ENCODE data around the gene MAFG. TPM values are rescaled to one million over a fixed set of nuclear protein-coding genes. Genes with fewer than 3 reads are reported as not detected.

Gene MAFG
- total RNA-seq, 2 experiments from 2014 or later = 10.8 to 13.3 TPM

DNA sequence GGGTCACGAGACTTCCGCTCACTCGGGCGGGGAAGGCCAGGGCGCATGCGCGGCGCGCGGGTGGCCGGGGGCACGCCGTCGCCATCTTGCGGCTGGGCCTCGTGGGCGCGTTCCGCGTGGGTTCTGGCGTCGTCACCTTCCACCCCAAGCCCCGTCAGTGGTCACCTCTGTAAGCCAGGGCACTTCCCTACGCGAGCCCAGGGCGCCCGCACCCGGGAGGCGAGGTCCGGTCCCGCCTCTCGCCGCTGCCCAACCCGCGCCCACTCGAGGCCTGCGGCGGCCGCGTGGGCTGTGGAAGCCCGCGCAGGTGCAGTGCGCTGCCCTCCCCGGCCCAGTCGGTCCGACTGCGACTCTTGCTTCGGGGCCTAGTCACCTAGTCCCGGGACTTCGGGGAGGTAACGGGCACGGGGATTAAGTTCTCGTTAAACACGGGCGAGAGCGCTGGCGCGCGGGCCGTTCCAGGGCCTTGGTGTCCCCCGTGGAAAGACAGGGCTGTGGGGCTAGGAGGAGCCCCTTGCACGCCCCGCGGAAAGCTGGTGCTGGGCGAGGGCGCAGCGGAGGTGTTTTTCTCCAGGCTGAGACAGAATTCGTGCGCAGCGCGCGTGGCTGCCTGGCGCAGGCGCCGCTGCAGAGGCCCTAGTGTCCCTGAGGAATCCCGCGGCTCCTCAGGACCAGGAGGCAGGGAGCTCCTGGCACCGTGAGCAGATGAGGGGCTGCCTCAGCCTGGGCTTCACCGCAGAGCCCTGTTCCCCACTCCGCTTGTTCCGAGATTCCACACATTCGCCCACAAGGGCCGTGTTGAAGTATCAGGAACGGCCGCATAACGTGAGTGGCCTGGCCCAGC lies 55.9 kb downstream of the MAFG start:
- intact Hi-C loops (cut with DNase I, micrococcal nuclease) = loop anchor here (1.0 to 5.0 kb wide), 7 partner anchors 10 to 586 kb away; partner anchors contain the start of genes CENPX (in 2 of the 2), LRRC45 (in 2 of the 2), ALYREF (in 1 of the 2) and ANAPC11 (in 1 of the 2)
- CTCF ChIA-PET = interaction anchor here (1.4 kb wide), 1 partner anchor 9 kb away, joined by 4 read pairs; no protein-coding TSS in a partner anchor
- Histone ChIP-seq H3K27ac (ENCODE audit: low read depth in 1 of 2, low read length in 2 of 2) (peak overlapping the region; percentile 95 to 98), H3K9me3 (ENCODE audit: control insufficient read depth in 1 of 2, insufficient read depth in 1 of 2, low read length in 2 of 2) (peaks cover 0 to 3% of the 10 kb centered on the region in 2 experiments), H3K4me1 (ENCODE audit: insufficient read depth, low read length) (peaks cover 57% of the 10 kb centered on the region), H3K36me3 (ENCODE audit: insufficient read depth, low read length) (peaks cover 29% of the 10 kb centered on the region), H3K27me3 (ENCODE audit: control insufficient read depth in 1 of 2, insufficient read depth in 2 of 2, low read length in 2 of 2) (peaks cover 0 to 3% of the 10 kb centered on the region in 2 experiments), H3K4me3 (ENCODE audit: low read length) (peak overlapping the region; percentile 83)
- no peaks in the 10 kb centered on the region for H3K9me3 Mint-ChIP-seq
- H3K27me3 Mint-ChIP-seq = no peaks in the 10 kb centered on the region
- POLR2A ChIA-PET = interaction anchor here (0.6 to 4.6 kb wide), 15 partner anchors 9 to 547 kb away, joined by 3 to 63 read pairs (median 4); partner anchors contain the start of genes ALYREF, ANAPC11, ARL16 and DCXR
- ATAC-seq (ENCODE audit: poor library complexity) = peak; percentile 39
- peaks cover 43% of the 10 kb centered on the region for H3K4me1 Mint-ChIP-seq (ENCODE audit: low read depth)
- peak overlapping the region; percentile 90 for H3K4me3 Mint-ChIP-seq
- peak overlapping the region; percentile 95 for H3K27ac Mint-ChIP-seq
- H3K36me3 Mint-ChIP-seq (ENCODE audit: low read depth) = peaks cover 49% of the 10 kb centered on the region
- peak; percentile 91 to 98 (median 96) for DNase-seq
- TF ChIP-seq, protein P1, sequence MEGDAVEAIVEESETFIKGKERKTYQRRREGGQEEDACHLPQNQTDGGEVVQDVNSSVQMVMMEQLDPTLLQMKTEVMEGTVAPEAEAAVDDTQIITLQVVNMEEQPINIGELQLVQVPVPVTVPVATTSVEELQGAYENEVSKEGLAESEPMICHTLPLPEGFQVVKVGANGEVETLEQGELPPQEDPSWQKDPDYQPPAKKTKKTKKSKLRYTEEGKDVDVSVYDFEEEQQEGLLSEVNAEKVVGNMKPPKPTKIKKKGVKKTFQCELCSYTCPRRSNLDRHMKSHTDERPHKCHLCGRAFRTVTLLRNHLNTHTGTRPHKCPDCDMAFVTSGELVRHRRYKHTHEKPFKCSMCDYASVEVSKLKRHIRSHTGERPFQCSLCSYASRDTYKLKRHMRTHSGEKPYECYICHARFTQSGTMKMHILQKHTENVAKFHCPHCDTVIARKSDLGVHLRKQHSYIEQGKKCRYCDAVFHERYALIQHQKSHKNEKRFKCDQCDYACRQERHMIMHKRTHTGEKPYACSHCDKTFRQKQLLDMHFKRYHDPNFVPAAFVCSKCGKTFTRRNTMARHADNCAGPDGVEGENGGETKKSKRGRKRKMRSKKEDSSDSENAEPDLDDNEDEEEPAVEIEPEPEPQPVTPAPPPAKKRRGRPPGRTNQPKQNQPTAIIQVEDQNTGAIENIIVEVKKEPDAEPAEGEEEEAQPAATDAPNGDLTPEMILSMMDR (IDR thresholded peaks at IDR 0.05) = peak; percentile 49

DNA sequence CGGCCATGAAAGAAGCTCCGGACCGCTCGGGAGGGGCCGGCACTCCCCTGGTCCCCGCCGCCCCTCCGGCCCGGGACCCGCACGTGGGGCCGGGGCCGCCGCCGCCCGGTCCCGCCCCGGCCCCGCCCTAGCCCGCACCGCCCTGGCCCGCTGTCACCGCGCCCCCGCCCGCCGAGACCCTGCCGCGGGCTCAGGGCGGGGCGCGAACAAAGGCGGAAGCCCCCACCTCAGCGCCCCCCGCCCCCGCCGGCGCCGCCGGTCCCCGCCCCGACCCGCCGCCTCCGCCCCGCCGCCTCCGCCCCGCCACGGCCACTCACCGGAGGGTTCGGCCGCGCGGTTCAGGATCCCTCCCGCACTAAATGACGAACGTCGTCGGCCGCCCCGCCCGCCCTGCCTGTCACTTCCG lies 56.6 kb downstream of the MAFG start, which contains the start of gene ARHGDIA:
ARHGDIA (minus strand) TSS at position 357 of the 406 bp plus-strand sequence. CDS start 1,407 bp downstream, outside the sequence.
- POLR2A ChIA-PET = interaction anchor here (0.6 to 4.6 kb wide), 12 partner anchors 9 to 548 kb away, joined by 3 to 63 read pairs (median 6); partner anchors contain the start of genes ALYREF, ANAPC11, MAFG and MCRIP1
- peaks cover 45% of the 10 kb centered on the region for H3K4me1 Mint-ChIP-seq (ENCODE audit: low read depth)

More for the DNA sequence above, 56.6 kb downstream of the MAFG start, which contains the start of gene ARHGDIA:
- peak within 1 kb of the TSS; percentile 95 to 98 for H3K27ac ChIP-seq (ENCODE audit: low read depth in 1 of 2, low read length in 2 of 2)
- H3K27me3 ChIP-seq (ENCODE audit: control insufficient read depth in 1 of 2, insufficient read depth in 2 of 2, low read length in 2 of 2) = peaks cover 0 to 3% of the 10 kb centered on the region in 2 experiments
- H3K36me3 ChIP-seq (ENCODE audit: insufficient read depth, low read length) = peaks cover 32% of the 10 kb centered on the region
- no peak for DNase-seq
- no peaks in the 10 kb centered on the region for H3K9me3 Mint-ChIP-seq
- peaks cover 55% of the 10 kb centered on the region for H3K36me3 Mint-ChIP-seq (ENCODE audit: low read depth)
- peaks cover 0 to 3% of the 10 kb centered on the region in 2 experiments for H3K9me3 ChIP-seq (ENCODE audit: control insufficient read depth in 1 of 2, insufficient read depth in 1 of 2, low read length in 2 of 2)
- H3K4me1 ChIP-seq (ENCODE audit: insufficient read depth, low read length) = peaks cover 62% of the 10 kb centered on the region
- H3K4me3 ChIP-seq (ENCODE audit: low read length) = peak within 1 kb of the TSS; percentile 86
- H3K27me3 Mint-ChIP-seq = no peaks in the 10 kb centered on the region
- peak; percentile 63 for ATAC-seq (ENCODE audit: poor library complexity)
- CTCF ChIA-PET = interaction anchor here (1.4 kb wide), 1 partner anchor 9 kb away, joined by 4 read pairs; no protein-coding TSS in a partner anchor
- TF ChIP-seq, protein P1 (IDR thresholded peaks at IDR 0.05) = no peak
- intact Hi-C loops (cut with DNase I, micrococcal nuclease) = loop anchor here (1.0 to 5.0 kb wide), 7 partner anchors 10 to 586 kb away; partner anchors contain the start of genes CENPX (in 2 of the 2), LRRC45 (in 2 of the 2), ALYREF (in 1 of the 2) and ANAPC11 (in 1 of the 2)
- H3K27ac Mint-ChIP-seq = peak within 1 kb of the TSS; percentile 95
- H3K4me3 Mint-ChIP-seq = peak within 1 kb of the TSS; percentile 90

All from CD4-positive, alpha-beta T cell (primary cell).